Measurements from ENCODE around the gene FAM117B.

GRCh38 chr2:202814226-202814625 lies 179.5 kb downstream of the FAM117B start:
- TF ChIP-seq CTCF (conservative IDR thresholded peaks at IDR 0.05; ENCODE audit: low read length) (no peak), EZH2phosphoT487 (IDR thresholded peaks at IDR 0.05; ENCODE audit: borderline replicate concordance, low read depth, low read length) (no peak)

Data from OCI-LY7 (cell line).